HG02840 (cell line): ENCODE measurements around the gene IQGAP2.

Experiments used
- ATAC-seq: cut with Tn5 transposase; IDR thresholded peaks from one replicate; pipeline ENCODE4 v1.9.1; 2021; ENCODE audit warnings: mild to moderate bottlenecking, moderate library complexity, moderate number of reproducible peaks; ENCODE audit not compliant: unreplicated experiment, low FRiP score

Gene IQGAP2

DNA sequence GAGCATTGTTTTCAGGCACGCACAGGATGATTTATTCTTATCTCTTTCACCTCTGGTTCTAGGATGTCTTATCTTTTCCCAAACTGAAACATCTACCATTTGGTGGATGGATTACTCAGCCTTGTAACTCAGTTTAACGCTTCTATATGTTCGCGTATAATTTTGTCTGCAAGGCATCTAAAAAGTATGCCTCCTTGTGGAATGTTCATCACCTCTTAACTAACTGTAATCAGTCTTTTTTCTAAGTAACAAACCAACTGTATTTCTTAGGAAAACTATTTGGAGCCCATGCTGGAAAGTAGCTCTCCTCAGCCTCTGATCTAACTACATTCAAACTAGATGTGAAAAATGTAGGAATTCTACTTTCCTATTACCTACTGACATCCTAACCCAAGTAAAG is 231.6 kb downstream of the IQGAP2 start:
- no peak for ATAC-seq

DNA sequence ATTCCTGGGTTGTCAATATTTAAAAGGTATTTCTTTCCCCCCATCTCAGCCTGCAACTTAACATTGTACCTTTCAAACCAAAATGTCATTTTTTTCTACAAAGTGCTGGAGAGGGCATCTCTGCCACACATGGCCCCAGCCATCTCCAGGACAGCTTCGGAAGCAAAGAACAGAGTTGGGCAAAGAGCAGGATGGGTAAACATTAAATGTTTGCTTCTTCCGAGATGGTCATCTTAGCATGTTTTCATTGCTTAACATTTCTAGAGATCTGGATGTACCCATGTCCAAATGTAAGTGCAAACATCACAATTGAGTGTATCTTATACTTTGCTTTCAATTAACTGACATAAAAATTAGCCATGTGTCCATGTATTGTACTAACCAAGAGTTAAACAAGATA is 234.4 kb downstream of the IQGAP2 start:
- ATAC-seq = no peak

DNA sequence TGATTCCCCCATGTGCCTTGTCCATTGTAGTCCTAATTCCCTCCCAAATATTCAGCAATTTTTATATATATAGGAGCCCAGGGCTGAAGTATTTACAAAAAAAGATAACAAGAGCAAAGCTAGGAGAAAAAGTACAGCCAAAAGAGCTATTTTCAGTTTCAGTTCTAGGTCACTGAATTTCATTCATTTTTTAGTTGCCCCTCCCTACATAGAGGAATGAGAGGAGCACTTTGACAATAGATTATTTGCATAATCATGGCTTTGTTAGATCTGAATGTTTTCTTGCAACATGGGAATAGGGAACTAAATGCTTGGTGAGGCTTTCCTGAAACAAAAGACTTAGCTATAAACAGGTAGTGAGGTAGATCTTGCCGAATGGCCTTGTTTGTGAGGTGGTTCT is 235.4 kb downstream of the IQGAP2 start:
- ATAC-seq = no peak

DNA sequence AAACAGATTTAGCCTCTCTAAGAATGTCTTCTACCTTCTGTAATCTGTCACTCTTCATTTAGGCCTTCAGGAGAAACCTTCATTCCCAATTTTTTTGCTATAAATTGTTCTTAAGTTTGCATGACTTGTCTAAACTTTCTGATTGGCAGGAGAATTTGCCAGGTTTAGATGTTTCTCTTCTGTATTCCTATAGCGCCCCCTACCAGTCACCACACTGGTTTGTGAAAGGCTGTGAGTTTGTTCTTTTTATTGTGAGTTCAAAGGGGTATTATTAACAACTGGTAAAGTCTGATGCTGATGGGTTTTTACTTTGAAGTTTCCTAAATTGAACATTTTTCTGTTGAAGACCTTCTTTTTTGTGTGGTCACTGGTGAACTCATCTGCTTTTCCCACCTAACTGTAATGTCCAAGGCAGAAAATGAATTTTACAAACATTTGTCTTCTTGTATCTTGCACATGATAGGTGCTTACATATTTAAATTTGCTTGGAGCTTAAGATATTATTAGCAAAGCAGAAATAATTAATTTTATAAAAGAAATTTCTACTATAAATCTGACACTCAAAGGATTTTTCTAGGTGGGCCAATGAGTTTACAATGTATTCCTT is 238.5 kb downstream of the IQGAP2 start:
- no peak for ATAC-seq

DNA sequence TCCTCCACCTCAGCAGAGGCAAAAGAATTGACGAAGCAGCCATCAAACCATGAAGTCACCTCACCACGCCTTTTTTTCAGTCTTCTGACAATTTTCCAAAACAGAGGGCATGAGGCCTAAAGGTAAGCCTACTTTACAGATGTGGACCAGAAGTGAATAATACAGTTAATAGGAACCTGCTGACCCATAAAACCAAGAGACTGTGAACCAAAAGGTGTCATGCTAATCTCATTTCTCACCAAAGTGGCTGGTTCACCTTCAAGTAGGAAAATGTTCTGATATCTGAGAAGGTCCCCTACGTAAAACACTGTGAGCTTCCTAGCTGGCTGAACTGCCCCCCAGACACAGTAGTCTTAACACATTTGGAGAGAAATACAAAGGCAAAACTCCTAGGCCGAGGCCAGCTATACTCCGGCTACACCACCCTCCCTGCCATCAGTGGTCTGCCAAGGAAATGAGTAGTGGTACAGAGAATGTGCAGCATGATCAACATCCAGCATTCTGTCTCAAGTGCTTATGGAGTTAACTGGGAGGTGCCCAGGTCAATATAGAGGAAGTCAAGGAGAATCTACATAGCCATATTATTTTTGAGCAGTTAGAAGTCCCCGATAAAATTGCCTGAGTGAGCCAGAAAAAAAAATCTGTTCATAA is 239.4 kb downstream of the IQGAP2 start:
- no peak for ATAC-seq

DNA sequence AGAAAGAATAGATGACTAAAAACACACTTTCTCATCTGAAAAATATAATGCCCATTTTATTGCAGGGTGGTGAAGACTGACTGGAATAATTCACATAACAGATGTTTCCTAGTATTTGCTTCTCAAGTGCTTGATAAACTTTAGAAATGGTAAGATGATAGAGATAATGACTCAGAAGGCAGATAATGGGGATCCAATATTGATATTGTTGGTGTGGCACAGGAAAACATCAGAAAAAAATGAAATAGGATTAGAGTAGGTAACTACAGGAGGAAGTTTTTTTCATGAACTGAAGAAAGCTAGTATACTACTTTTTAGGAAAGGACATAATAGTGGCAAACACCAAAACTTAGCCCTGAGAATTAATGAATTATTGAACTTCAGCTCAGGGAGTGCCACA is 240.3 kb downstream of the IQGAP2 start:
- no peak for ATAC-seq

DNA sequence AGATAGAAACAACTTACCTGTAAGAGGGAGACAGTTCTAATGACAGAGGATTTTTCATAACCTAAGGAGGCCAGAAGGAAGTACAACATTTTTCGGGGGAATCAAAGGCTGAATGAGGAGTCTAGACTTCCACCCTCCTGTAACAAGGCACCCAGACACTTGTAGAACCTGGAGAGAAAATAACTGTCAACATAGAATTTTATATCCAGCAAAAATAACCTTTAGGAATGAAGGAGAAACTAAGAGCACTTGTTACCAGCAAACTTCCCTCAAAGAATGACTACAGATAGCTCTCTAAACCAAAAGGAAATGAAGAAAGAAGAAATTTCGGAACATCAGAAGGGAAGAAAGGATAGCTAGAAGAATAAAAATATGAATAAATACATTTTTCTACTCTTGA is 246.1 kb downstream of the IQGAP2 start:
- ATAC-seq = no peak

DNA sequence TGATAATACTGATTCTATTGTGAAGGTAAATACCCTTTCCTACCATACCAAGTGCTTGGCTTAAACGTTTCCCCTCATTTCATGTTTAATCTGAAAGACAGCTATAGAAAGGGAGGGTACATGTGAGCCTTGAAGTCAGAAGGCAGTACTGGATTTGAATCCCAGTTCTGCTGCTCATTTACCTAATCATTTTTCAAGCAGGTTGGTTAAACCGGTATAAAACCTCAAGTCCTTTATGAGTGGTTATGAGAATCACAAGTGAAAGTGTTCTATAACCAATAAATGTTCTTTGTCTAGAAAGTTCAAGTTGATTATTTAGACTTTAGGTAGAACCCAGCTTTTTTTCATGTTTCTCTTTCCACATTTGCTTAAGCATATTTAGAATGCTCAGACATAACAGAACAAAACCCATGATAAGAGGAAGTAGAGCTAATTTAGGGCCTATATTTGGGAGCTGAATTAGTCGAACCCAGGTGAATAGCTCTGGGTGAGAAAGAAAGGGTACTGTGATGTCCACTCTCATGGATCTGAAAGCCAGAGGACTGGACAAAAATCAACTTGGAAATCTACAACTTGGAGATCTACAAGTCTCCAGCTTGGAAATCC is 249.8 kb downstream of the IQGAP2 start:
- ATAC-seq = no peak

DNA sequence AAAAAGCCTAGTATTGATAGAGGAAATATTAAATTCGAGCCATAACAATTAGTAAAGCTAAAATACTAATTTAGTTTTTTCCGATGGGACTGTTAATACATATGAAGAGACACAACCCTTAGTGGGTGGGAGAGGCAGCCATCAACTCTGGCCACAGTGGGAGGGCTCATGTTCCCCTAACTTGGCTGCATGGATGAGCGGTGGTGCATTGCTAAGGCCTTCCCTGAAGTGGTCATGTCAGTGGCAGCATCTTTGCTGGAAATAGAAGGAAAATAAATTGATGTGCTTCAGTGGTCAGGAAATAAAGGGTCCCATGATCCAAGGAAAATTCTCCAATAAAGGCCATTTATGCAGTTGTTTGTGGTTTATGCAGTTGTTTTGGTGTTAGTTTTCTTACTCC is 254.0 kb downstream of the IQGAP2 start:
- ATAC-seq = no peak

DNA sequence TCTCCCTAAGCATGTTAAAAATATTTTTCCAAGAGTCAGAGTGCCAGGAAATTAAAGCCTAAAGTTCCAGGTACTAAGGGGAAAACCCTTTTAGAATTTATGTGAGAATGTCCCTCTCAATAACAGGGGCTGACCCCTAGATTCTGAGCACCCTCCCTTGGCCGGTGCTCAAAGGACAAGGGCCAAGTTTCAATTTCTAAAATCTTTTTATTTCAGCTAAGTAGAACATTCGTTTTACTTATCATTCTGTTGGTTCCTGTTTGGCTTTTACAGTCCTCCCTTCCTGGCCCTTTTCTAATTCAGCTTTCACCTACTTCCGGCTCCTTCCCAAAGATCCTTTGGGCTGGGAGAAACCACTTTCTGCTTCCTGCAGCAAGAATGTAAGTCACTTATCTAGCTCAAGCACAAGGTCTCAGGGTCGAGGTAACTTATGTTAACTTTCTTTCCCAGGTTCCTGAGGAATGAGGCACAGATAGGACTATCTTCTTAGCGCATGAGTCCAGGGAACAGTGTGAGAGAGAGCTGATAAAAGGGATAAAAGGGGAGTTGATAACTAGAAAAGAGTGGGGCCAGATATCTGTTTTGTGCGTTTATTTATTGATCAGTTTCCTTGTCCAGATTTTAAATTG is 254.7 kb downstream of the IQGAP2 start:
- no peak for ATAC-seq

DNA sequence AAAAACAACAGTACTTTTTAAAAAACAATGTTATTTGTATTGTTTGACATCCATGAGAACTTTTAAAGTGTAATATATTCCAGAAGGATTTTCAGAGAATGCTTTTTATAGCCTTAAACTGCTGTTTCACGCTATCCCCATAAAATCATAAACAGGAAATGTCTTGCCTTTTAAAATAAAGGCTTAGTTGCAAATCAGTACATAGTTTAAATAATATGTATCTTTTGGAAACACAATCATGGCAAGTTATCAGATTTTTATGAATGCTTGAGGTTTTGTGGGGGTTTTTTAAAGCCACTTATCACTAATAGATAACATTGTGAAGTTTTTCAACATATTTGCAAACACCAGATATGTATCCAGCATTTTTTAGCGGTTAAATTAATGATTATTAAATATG is 257.3 kb downstream of the IQGAP2 start:
- no peak for ATAC-seq

DNA sequence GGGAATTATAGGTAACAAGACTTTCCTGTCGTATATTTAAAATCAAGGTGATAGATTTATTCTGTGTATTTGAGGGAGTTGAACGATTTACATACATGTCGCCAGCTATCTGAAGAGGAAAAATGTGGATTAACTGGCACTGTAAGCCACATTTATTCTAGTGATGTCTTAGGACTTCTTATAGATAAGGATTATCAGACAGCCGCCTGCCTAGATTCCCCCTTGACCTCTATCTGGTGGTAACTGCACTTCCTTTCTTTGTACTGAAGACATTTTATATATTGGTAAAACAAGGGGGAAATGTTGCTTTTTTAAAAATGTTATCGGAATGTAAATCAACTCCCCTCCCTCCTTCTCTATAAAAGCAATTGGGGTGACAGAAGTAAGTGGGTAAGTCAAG is 259.4 kb downstream of the IQGAP2 start:
- ATAC-seq = no peak

DNA sequence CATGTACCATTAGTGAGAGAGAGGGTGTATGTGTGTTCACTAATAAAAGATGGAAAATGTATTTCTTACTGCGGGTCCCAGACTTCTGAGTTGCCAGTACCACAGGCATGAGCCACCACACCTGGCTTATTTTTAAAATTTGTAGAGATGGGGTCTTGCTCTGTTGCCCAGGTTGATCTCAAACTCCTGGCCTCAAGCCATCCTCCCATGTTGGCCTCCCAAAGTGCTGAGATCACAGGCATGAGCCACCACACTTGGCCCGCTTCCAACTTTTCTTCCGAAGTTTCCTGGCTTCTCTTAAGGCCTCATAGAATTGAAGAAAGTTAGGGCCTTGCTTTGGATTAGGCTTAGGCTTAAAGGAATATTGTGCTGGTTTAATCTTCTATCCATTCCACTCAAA is 260.5 kb downstream of the IQGAP2 start:
- ATAC-seq = no peak

DNA sequence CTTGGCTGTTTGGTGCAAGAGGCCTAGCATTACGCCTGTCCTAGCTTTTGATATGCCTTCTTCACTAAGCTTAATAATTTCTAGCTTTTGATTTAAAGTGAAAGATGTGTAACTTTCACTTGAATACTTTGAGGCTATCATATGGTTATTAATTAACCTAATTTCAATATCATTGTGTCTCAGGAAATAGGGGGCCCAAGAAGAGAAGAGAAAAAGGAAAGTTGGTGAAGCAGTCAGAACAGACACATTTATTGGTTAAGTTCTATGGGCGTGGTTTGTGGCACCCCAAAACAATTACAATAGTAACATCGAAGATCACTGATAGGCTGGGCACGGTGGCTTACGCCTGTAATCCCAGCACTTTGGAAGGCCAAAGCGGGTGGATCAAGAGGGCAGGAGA is 261.0 kb downstream of the IQGAP2 start:
- no peak for ATAC-seq

DNA sequence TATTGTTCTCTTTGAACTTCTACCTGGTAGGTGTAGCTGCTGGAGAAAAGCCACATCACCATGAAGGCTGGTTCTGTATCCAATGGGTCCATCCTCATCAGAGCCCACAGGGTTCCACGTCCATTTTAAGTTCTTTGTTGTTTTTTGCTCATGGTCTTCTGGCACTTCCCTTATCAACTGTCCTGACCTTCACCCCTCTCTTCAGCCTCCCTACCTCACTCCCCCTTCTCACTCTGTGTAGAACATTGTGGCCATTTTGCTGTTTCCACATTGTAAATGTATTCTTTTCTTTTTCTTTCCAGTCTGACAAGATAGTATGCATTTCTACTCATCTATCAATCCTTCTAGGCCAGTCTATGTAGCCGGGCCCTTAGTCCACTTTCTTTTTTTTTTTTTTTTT is 264.4 kb downstream of the IQGAP2 start:
- ATAC-seq = no peak

DNA sequence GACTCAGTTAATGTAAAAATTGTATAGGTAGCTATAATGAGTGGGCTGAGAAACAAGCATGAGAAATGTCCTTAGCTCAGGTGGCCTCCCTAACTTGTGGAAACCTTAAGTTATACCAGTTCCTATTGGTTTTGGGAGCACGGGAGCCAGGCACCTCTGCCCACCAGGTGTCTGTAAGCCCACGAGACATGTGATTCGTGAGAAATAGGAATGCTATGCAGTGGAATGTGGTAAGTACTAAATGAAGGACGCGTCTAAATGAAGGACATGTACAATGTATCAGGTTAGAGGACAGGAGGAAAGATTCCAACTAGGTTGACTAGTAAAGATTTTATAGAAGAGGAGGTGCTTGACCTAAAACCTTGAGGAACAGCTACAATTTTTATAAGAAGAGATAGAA is 266.2 kb downstream of the IQGAP2 start:
- no peak for ATAC-seq

DNA sequence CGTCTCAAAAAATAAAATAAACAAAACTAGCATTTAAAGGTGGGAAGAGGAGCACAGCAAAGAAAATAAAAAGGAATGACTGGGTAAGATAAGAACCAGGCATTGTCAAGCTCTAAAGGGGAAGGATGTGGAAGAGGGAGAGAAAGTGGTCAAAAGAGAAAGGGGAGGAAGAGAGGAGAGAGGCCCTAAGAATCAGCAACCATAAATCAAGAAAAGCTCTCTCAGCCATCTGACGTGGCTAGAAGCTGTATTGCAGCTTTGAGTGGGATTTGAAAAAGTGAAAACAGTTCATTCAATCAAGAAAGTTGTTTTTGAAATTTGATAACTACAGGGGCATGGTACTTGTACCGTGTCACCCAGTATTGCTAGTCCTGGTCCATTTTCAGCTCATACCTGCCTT is 267.4 kb downstream of the IQGAP2 start:
- no peak for ATAC-seq

DNA sequence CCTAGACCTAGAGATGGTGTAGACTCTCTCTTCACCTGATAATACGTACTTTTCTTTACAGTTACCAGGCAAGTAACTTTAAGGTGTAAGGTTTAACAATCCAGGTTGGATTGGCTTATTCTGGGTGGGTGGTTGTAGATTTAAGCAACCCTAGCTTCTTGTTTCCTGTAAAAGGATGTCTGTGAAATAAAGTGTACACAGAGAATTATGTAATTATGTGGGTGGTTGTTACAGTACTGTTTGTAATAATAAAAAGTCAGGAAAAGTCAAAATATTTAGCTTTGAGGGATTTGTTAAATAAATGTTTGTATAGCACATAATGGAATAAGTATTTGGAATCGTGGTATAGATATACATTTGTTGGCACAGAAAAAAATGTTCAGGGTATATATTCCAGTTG is 269.2 kb downstream of the IQGAP2 start:
- ATAC-seq = no peak

DNA sequence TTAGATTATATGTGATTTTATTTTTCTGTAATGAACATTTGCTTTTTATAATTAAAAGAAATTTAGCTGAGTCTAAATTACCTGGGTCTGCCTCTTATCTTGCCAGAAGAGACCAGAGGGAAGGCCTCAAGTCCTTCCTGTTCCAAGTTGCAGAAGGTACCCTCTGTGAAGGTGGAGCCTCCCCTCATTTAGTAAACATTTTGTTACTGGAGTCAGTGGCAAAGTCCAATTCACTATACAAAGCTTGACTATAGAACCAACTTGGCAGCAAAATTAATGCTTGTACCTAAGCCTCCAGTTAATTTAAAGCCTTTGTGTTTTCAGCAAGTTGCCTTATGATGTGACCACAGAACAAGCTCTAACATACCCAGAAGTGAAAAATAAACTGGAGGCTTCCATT is 270.0 kb downstream of the IQGAP2 start:
- ATAC-seq = no peak

DNA sequence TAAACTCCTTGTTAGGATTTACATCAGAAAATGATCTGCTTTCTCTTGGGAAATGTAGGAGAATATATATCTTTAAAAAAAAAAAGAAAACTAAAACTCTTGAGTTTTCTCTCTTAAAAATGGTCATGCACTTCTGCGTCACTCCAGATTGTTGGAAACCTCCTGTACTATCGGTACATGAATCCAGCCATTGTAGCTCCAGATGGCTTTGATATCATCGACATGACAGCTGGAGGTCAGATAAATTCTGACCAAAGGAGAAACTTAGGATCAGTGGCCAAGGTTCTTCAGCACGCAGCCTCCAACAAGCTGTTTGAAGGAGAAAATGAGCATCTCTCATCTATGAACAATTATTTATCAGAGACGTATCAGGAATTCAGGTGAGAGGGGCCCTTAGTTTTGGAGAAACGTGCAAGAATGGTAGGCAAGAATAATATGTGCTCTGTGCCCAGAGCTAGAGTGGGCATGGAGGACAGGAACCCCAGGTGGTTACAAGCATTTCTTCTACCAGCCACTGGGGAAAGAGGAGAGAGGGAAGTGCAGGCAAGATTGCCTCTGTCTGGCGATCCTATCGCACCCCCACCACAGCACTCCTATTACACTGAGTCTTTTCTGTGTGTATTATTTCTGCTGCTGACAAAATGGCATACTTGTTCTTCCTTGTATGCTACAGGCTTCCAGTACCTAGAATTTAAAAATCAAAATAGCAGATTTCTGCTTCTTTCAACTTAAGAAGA is 271.4 kb downstream of the IQGAP2 start:
- no peak for ATAC-seq

DNA sequence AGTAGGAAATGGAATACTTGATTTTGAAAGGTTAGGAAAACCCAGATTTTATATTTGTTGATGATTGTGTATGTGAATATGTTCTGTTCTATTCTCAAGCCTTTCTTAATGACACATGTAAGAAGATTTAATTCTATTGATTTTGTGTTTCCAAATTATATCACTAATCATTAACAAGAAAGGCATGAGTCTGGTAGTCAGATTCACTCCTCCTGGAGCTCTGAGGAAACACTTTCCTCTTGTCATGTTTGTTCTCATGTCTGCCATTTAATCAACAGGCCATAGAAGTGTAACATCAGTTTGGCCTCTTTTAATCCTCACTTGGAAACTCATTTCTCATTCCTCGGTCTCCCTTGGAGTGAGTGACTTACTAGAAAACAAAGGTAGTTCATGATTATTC is 272.3 kb downstream of the IQGAP2 start:
- ATAC-seq = no peak
